ENCODE data around the gene CDKN2B-AS1.

The CDKN2B-AS1 gene

GRCh38 chr9:21982861-21983560, 11.6 kb upstream of the CDKN2B-AS1 start:
- no peak for DNase-seq (ENCODE audit: low spot score)

GRCh38 chr9:21983561-21983935, 11.0 kb upstream of the CDKN2B-AS1 start:
- no peak for DNase-seq (ENCODE audit: low spot score)

- no peak for DNase-seq (ENCODE audit: low spot score)
These were observed 10.5 kb upstream of the CDKN2B-AS1 start for GRCh38 chr9:21984101-21984500.

- DNase-seq (ENCODE audit: low spot score) = no peak
These were observed 8.5 kb upstream of the CDKN2B-AS1 start for GRCh38 chr9:21985964-21986667.

- no peak for DNase-seq (ENCODE audit: low spot score)
These were observed 6.3 kb upstream of the CDKN2B-AS1 start for GRCh38 chr9:21988056-21988990.

GRCh38 chr9:21989440-21990189, 5.0 kb upstream of the CDKN2B-AS1 start:
- no peak for DNase-seq (ENCODE audit: low spot score)

GRCh38 chr9:21991072-21991959, 3.3 kb upstream of the CDKN2B-AS1 start:
- no peak for DNase-seq (ENCODE audit: low spot score)

GRCh38 chr9:21993007-21993406, 1.6 kb upstream of the CDKN2B-AS1 start:
- no peak for DNase-seq (ENCODE audit: low spot score)

- peak; percentile 30 for DNase-seq (ENCODE audit: low spot score)
These were observed 567 bp upstream of the CDKN2B-AS1 start, which contains the start of gene CDKN2A for GRCh38 chr9:21993893-21994555. CDKN2A (minus strand) TSS chr9:21994392.

GRCh38 chr9:21995006-21995665, 545 bp downstream of the CDKN2B-AS1 start:
- peak; percentile 73 for DNase-seq (ENCODE audit: low spot score)

- no peak for DNase-seq (ENCODE audit: low spot score)
These were observed 1.2 kb downstream of the CDKN2B-AS1 start for GRCh38 chr9:21995666-21996398.

- no peak for DNase-seq (ENCODE audit: low spot score)
These were observed 1.8 kb downstream of the CDKN2B-AS1 start for GRCh38 chr9:21996438-21996837.

GRCh38 chr9:21996858-21997257, 2.3 kb downstream of the CDKN2B-AS1 start:
- DNase-seq (ENCODE audit: low spot score) = no peak

- DNase-seq (ENCODE audit: low spot score) = no peak
These were observed 2.9 kb downstream of the CDKN2B-AS1 start for GRCh38 chr9:21997480-21997879.

GRCh38 chr9:21998026-21998425, 3.4 kb downstream of the CDKN2B-AS1 start:
- no peak for DNase-seq (ENCODE audit: low spot score)

GRCh38 chr9:22002038-22002437, 7.4 kb downstream of the CDKN2B-AS1 start:
- no peak for DNase-seq (ENCODE audit: low spot score)

GRCh38 chr9:22005021-22005701, 10.6 kb downstream of the CDKN2B-AS1 start:
- DNase-seq (ENCODE audit: low spot score) = no peak

Measured in CD4-positive, alpha-beta T cell treated with Interleukin-6 at 100 ng/mL for 8 hours (primary cell).